DOHH2 (cell line): ENCODE results near the gene NES.

ENCODE experiments used
- EZH2phosphoT487 ChIP-seq: fragments of 200-600 bp; sonication (generic); IDR thresholded peaks from 2 replicates; pipeline ENCODE4 v1.6.1; 2017; ENCODE audit warnings: borderline replicate concordance, mild to moderate bottlenecking, antibody characterized with exemption, low read length, moderate library complexity, mixed read lengths
- TF ChIP-seq, protein P1 (sequence below): fragments of 200-600 bp; sonication (generic); IDR thresholded peaks from one replicate; pipeline ENCODE4 v1.5.1; 2014; ENCODE audit warnings: antibody characterized with exemption, mild to moderate bottlenecking, low read depth, low read length; ENCODE audit not compliant: poor library complexity, severe bottlenecking

DNA sequence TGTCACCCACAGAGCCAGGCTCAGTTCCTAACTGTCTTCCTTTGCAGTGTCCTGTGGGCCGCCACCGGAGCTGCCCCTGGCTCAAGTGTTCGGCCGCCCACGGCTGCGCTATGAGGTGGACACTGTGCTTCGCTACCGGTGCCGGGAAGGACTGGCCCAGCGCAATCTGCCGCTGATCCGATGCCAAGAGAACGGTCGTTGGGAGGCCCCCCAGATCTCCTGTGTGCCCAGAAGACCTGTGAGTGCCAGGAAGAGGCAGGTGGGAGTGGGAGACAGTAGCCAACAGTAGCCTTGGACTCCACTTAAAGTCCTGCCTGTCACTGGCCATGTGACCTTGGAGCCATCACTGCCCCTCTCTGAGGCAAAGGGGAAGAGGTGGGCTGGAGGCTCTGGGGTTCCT lies 18.7 kb downstream of the NES start:
- TF ChIP-seq, protein P1, sequence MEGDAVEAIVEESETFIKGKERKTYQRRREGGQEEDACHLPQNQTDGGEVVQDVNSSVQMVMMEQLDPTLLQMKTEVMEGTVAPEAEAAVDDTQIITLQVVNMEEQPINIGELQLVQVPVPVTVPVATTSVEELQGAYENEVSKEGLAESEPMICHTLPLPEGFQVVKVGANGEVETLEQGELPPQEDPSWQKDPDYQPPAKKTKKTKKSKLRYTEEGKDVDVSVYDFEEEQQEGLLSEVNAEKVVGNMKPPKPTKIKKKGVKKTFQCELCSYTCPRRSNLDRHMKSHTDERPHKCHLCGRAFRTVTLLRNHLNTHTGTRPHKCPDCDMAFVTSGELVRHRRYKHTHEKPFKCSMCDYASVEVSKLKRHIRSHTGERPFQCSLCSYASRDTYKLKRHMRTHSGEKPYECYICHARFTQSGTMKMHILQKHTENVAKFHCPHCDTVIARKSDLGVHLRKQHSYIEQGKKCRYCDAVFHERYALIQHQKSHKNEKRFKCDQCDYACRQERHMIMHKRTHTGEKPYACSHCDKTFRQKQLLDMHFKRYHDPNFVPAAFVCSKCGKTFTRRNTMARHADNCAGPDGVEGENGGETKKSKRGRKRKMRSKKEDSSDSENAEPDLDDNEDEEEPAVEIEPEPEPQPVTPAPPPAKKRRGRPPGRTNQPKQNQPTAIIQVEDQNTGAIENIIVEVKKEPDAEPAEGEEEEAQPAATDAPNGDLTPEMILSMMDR, result no peak
- TF ChIP-seq EZH2phosphoT487, result no peak
